Vagina (tissue), 2 donors: ENCODE measurements around the gene CENPF.

Experiments
- POLR2A ChIP-seq, 2 donors: fragments of 450-650 bp; IDR thresholded peaks; one replicate each; pipeline ENCODE4 v1.6.1; 2017; ENCODE audit warnings: antibody characterized with exemption in 2 of 2, mild to moderate bottlenecking in 2 of 2, moderate library complexity in 2 of 2
- POLR2AphosphoS5 ChIP-seq, 2 donors: sonication (generic); formaldehyde crosslinking; IDR thresholded peaks; one replicate each; pipeline ENCODE4 v1.9.0; 2017; ENCODE audit warnings: antibody characterized with exemption in 2 of 2, mild to moderate bottlenecking in 2 of 2, low read depth in 1 of 2; ENCODE audit not compliant: insufficient read depth in 1 of 2
- TF ChIP-seq, protein P1 (sequence below), 3 experiments: fragments of 450-650 bp in 2 of 3; fragments of 200-600 bp in 1 of 3; sonication (generic) in 1 of 3; IDR thresholded peaks; one replicate each; pipeline ENCODE4 v1.5.1; 2017 to 2019; ENCODE audit warnings: antibody characterized with exemption in 3 of 3, mild to moderate bottlenecking in 2 of 3, moderate library complexity in 2 of 3

DNA sequence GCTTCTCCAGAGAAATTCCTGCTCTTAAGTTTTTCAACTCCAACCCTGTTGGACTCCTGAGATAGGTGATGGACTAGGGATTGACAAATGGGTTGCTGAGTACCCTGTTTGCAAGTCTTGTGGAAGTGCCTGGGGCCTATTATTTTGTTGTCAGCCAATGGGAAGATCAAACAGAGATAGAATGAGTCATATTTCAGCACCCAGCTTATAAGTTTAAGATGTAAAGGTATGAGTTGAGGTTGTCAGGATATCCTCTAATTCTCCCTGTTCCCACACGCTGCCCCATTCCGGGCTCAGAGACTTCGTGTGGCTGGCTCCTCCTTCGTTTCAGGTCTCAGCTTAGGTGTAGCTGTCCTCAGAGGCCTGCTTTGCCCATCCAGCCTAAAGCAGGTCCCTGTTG is 91.8 kb downstream of the CENPF start:
- TF ChIP-seq, protein P1, sequence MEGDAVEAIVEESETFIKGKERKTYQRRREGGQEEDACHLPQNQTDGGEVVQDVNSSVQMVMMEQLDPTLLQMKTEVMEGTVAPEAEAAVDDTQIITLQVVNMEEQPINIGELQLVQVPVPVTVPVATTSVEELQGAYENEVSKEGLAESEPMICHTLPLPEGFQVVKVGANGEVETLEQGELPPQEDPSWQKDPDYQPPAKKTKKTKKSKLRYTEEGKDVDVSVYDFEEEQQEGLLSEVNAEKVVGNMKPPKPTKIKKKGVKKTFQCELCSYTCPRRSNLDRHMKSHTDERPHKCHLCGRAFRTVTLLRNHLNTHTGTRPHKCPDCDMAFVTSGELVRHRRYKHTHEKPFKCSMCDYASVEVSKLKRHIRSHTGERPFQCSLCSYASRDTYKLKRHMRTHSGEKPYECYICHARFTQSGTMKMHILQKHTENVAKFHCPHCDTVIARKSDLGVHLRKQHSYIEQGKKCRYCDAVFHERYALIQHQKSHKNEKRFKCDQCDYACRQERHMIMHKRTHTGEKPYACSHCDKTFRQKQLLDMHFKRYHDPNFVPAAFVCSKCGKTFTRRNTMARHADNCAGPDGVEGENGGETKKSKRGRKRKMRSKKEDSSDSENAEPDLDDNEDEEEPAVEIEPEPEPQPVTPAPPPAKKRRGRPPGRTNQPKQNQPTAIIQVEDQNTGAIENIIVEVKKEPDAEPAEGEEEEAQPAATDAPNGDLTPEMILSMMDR (IDR thresholded peaks at IDR 0.05): no peak
- TF ChIP-seq POLR2AphosphoS5 (IDR thresholded peaks at IDR 0.05; ENCODE audit: insufficient read depth in 1 of 2, low read depth in 1 of 2) (no peak), POLR2A (IDR thresholded peaks at IDR 0.05) (no peak)
